Subcutaneous adipose tissue (tissue), 4 donors: Measurements from ENCODE around the gene CACNA1G. TPM values are rescaled to one million over a fixed set of nuclear protein-coding genes. Genes with fewer than 3 reads are reported as not detected.

Experiments used
- total RNA-seq, 4 donors: library from RNA; depleted of rRNA; stranded (reverse); fragments of >200 nt; gene quantifications; one replicate each; pipeline ENCODE4 v1.1.0, GENCODE V29; 2016
- TF ChIP-seq, protein P1 (sequence below): fragments of 450-650 bp; IDR thresholded peaks from one replicate; pipeline ENCODE4 v1.5.1; 2016; ENCODE audit warnings: low read depth, mild to moderate bottlenecking, control low read depth, antibody characterized with exemption, moderate library complexity

Gene CACNA1G
- total RNA-seq, 4 donors from 2014 or later, result 0.17 to 0.44 TPM; not detected in 2

DNA sequence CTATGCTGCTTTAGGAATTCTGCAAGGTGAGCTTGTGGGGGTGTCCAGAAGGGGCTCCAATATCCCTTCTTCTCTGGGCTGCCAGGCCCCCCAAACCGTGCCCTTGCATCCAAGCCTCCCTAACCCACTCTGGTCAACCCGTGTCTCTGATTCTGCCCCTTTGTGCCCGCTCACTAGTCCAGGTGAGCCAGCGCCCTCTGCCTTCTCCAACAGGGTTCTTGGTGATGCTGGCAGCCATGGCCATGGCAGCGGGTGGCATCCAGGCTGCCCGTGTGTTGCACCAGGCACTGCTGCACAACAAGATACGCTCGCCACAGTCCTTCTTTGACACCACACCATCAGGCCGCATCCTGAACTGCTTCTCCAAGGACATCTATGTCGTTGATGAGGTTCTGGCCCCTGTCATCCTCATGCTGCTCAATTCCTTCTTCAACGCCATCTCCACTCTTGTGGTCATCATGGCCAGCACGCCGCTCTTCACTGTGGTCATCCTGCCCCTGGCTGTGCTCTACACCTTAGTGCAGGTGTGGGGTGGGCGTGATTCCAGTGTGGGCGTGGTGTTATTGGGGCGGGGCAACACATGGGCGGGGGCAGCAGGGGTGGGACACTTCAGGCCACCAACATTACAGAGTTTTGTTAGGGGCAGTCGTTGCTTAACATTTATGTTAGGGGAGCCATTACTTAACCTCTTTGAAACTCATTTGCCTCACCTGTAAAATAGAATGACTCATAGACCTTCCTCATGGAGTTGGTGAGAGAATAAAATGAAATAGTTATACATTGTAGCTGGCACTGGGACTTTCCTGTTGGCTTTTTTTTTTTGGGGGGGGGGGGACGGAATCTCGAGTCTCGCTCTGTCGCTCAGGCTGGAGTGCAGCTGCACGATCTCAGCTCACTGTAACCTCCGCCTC, 115.8 kb downstream of the CACNA1G start:
- TF ChIP-seq, protein P1, sequence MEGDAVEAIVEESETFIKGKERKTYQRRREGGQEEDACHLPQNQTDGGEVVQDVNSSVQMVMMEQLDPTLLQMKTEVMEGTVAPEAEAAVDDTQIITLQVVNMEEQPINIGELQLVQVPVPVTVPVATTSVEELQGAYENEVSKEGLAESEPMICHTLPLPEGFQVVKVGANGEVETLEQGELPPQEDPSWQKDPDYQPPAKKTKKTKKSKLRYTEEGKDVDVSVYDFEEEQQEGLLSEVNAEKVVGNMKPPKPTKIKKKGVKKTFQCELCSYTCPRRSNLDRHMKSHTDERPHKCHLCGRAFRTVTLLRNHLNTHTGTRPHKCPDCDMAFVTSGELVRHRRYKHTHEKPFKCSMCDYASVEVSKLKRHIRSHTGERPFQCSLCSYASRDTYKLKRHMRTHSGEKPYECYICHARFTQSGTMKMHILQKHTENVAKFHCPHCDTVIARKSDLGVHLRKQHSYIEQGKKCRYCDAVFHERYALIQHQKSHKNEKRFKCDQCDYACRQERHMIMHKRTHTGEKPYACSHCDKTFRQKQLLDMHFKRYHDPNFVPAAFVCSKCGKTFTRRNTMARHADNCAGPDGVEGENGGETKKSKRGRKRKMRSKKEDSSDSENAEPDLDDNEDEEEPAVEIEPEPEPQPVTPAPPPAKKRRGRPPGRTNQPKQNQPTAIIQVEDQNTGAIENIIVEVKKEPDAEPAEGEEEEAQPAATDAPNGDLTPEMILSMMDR, result no peak

Other genes with a start within 250 kb of the CACNA1G start
- 10 to 100 TPM in 3 of 4 donors, 1 to 10 TPM in 1; 7.2 to 28.8 (median 12.5) TPM for gene XYLT2, start 214.6 kb upstream of the CACNA1G start, total RNA-seq
- gene MRPL27, start 187.5 kb upstream of the CACNA1G start, total RNA-seq, result 10 to 100 TPM; 42.2 to 88.7 (median 48.1) TPM
- 1 to 10 TPM in 2 of 4 donors, under 1 TPM in 1, not detected in 1; 0.88 to 1.3 (median 1.2) TPM for gene EME1, start 187.5 kb upstream of the CACNA1G start, total RNA-seq
- 10 to 100 TPM; 36.5 to 91.5 (median 38.2) TPM for gene LRRC59, start 163.2 kb upstream of the CACNA1G start, total RNA-seq
- 10 to 100 TPM; 31.3 to 63.1 (median 42.2) TPM for gene ACSF2, start 134.5 kb upstream of the CACNA1G start, total RNA-seq
- gene CHAD, start 91.8 kb upstream of the CACNA1G start, total RNA-seq, result not detected
- 10 to 100 TPM; 19.9 to 29.9 (median 28.6) TPM for gene RSAD1, start 81.9 kb upstream of the CACNA1G start, total RNA-seq
- 1 to 10 TPM in 2 of 4 donors, not detected in 2; 1.3 to 1.8 TPM for gene MYCBPAP, start 52.3 kb upstream of the CACNA1G start, total RNA-seq
- not detected for gene EPN3, start 28.0 kb upstream of the CACNA1G start, total RNA-seq
- 10 to 100 TPM; 24.5 to 64.0 (median 48.9) TPM for gene SPATA20, start 13.5 kb upstream of the CACNA1G start, total RNA-seq
- gene ABCC3, start 74.2 kb downstream of the CACNA1G start, total RNA-seq, result 10 to 100 TPM; 12.2 to 23.1 (median 15.5) TPM
- gene ANKRD40, start 147.2 kb downstream of the CACNA1G start, total RNA-seq, result 100 to 1,000 TPM in 1 of 4 donors, 10 to 100 TPM in 3; 44.9 to 122 (median 80.4) TPM
- gene LUC7L3, start 158.9 kb downstream of the CACNA1G start, total RNA-seq, result 100 to 1,000 TPM in 1 of 4 donors, 10 to 100 TPM in 3; 79.9 to 101 (median 82.2) TPM
- not detected for gene ANKRD40CL, start 206.8 kb downstream of the CACNA1G start, total RNA-seq